Measurements from ENCODE around the gene PALM.
A peak's percentile ranks its signal among the peaks of the same experiment; 100 is the strongest.
"Not testable (repeated sequence)": the region's sequence is repeated elsewhere in the genome, so short reads cannot be mapped to it uniquely, and the experiment has no call there.

Gene PALM

GRCh38 chr19:739998-740715 is 31.4 kb downstream of the PALM start:
- H3K4me3 ChIP-seq (ENCODE audit: low read depth, low read length): no peak overlapping the region
- no peak for DNase-seq (ENCODE audit: low read depth)
- TF ChIP-seq CTCF (conservative IDR thresholded peaks at IDR 0.05; ENCODE audit: low read depth, low read length): no peak

GRCh38 chr19:740816-741505 is 32.2 kb downstream of the PALM start:
- H3K4me3 ChIP-seq (ENCODE audit: low read depth, low read length); DNase-seq (ENCODE audit: low read depth): not testable (repeated sequence)

- no peak for DNase-seq (ENCODE audit: low read depth)
- TF ChIP-seq CTCF (conservative IDR thresholded peaks at IDR 0.05; ENCODE audit: low read depth, low read length): peak; percentile 16
- no peak overlapping the region for H3K4me3 ChIP-seq (ENCODE audit: low read depth, low read length)
Observed at GRCh38 chr19:741506-742131, 32.9 kb downstream of the PALM start.

- H3K4me3 ChIP-seq (ENCODE audit: low read depth, low read length): no peak overlapping the region
- DNase-seq (ENCODE audit: low read depth): no peak
- no peak for TF ChIP-seq CTCF (conservative IDR thresholded peaks at IDR 0.05; ENCODE audit: low read depth, low read length)
Observed at GRCh38 chr19:742540-743075, 33.9 kb downstream of the PALM start.

- H3K4me3 ChIP-seq (ENCODE audit: low read depth, low read length): no peak overlapping the region
- DNase-seq (ENCODE audit: low read depth): peak; percentile 33
- no peak for TF ChIP-seq CTCF (conservative IDR thresholded peaks at IDR 0.05; ENCODE audit: low read depth, low read length)
Observed at GRCh38 chr19:743168-743687, 34.5 kb downstream of the PALM start.

- DNase-seq (ENCODE audit: low read depth); H3K4me3 ChIP-seq (ENCODE audit: low read depth, low read length): not testable (repeated sequence)
Observed at GRCh38 chr19:745138-745537, 36.4 kb downstream of the PALM start.

- H3K4me3 ChIP-seq (ENCODE audit: low read depth, low read length): no peak overlapping the region
- no peak for TF ChIP-seq CTCF (conservative IDR thresholded peaks at IDR 0.05; ENCODE audit: low read depth, low read length)
- no peak for DNase-seq (ENCODE audit: low read depth)
Observed at GRCh38 chr19:746208-746819, 37.6 kb downstream of the PALM start.
